Upper lobe of left lung (tissue), 6 donors: ENCODE measurements around the gene LSM3. TPM values are rescaled to one million over a fixed set of nuclear protein-coding genes. Genes with fewer than 3 reads are reported as not detected.
A peak's percentile ranks its signal among the peaks of the same experiment; 100 is the strongest.

Experiments
- ATAC-seq, 2 donors: fragments of 200-7000 bp; cut with Tn5 transposase; one replicate each; pipeline ENCODE4 v1.9.1; 2022; ENCODE audit warnings: mild to moderate bottlenecking in 2 of 2, moderate library complexity in 2 of 2; ENCODE audit not compliant: low FRiP score in 2 of 2
- DNase-seq, 2 donors: peaks; one replicate each; pipeline ENCODE4 v3.0.0-alpha.2; 2019 to 2020
- H3K27ac ChIP-seq, 4 donors: fragments of 200-600 bp; sonication (generic); one replicate each; pipeline ENCODE4 v1.5.1; 2016 to 2019
- H3K27me3 ChIP-seq, 4 donors: fragments of 200-600 bp; sonication (generic); one replicate each; pipeline ENCODE4 v1.5.1; 2017 to 2019
- H3K36me3 ChIP-seq, 4 donors: fragments of 200-600 bp; sonication (generic); one replicate each; pipeline ENCODE4 v1.5.1; 2016 to 2019
- H3K4me1 ChIP-seq, 4 donors: fragments of 200-600 bp; sonication (generic); one replicate each; pipeline ENCODE4 v1.5.1; 2018 to 2019
- H3K4me3 ChIP-seq, 4 donors: fragments of 200-600 bp; sonication (generic); one replicate each; pipeline ENCODE4 v1.5.1; 2017 to 2019; ENCODE audit warnings: mild to moderate bottlenecking in 2 of 4, moderate library complexity in 1 of 4
- H3K9me3 ChIP-seq, 4 donors: fragments of 200-600 bp; sonication (generic); one replicate each; pipeline ENCODE4 v1.5.1; 2018 to 2019
- EP300 ChIP-seq, 4 donors: sonication (generic); formaldehyde crosslinking; IDR thresholded peaks; one replicate each; pipeline ENCODE4 v1.5.1; 2017; ENCODE audit warnings: antibody characterized with exemption in 4 of 4, control low read depth in 2 of 4
- POLR2A ChIP-seq, 4 donors: fragments of 450-650 bp; IDR thresholded peaks; one replicate each; pipeline ENCODE4 v1.5.1; 2016 to 2017; ENCODE audit warnings: antibody characterized with exemption in 4 of 4, mild to moderate bottlenecking in 2 of 4
- POLR2AphosphoS5 ChIP-seq, 2 donors: sonication (generic); formaldehyde crosslinking; IDR thresholded peaks; one replicate each; pipeline ENCODE4 v1.5.1; 2017; ENCODE audit warnings: antibody characterized with exemption in 2 of 2
- WGBS, 2 donors: methylation state at CpG; one replicate each; pipeline ENCODE4 v1.1.5; 2017 to 2018; 5-methylcytosine and 5-hydroxymethylcytosine counted together
- total RNA-seq, 6 donors: library from RNA; depleted of rRNA in 4 of 6; stranded (reverse); fragments of >200 nt in 4 of 6; gene quantifications; one replicate each; pipeline versions ENCODE4 v1.1.0 to v1.2.1, GENCODE V29; 2016 to 2021
- TF ChIP-seq, protein P1 (sequence below), 6 experiments: fragments of 450-650 bp in 4 of 6; fragments of 200-600 bp in 2 of 6; sonication (generic) in 2 of 6; IDR thresholded peaks; one replicate each; pipeline ENCODE4 v1.5.1; 2016 to 2019; ENCODE audit warnings: antibody characterized with exemption in 6 of 6
- donor health status: DM: no; HTN: no; CAD: no; lungs with moderate emphysema.
- donor health status: DM: no; HTN: yes; CAD: no; lungs with severe emphysema.

The LSM3 gene
- total RNA-seq, 6 donors from 2014 or later, result 2.1 to 10.3 (median 8.6) TPM

DNA sequence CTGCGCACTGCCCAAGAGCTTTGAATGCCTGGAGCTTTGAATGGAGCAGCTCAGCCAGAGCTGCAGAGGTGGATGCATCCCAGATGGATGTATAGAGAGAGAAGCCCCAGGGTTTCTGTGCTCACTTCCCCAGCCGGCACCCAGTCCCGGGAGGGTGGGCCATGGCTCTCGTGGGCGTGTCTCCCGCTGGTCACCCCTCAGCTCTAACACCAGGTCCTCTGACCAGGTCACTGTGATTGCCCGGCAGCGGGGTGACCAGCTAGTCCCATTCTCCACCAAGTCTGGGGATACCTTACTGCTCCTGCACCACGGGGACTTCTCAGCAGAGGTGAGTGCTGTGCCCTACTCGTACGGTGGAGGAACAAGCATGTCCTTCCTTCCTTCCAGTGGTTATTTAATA is 43.0 kb upstream of the LSM3 start:
- 87 to 90% methylated on average over 3 to 11 of the region's 11 CpGs for WGBS, 2 donors
- DNase-seq (no peak), ATAC-seq (no peak)
- Histone ChIP-seq H3K27ac (no peak overlapping the region), H3K4me1 (no peaks in the 10 kb centered on the region), H3K9me3 (no peaks in the 10 kb centered on the region), H3K36me3 (peaks cover 50 to 100% (median 85%) of the 10 kb centered on the region in 4 donors), H3K27me3 (no peaks in the 10 kb centered on the region), H3K4me3 (no peak overlapping the region)
- TF ChIP-seq, protein P1, sequence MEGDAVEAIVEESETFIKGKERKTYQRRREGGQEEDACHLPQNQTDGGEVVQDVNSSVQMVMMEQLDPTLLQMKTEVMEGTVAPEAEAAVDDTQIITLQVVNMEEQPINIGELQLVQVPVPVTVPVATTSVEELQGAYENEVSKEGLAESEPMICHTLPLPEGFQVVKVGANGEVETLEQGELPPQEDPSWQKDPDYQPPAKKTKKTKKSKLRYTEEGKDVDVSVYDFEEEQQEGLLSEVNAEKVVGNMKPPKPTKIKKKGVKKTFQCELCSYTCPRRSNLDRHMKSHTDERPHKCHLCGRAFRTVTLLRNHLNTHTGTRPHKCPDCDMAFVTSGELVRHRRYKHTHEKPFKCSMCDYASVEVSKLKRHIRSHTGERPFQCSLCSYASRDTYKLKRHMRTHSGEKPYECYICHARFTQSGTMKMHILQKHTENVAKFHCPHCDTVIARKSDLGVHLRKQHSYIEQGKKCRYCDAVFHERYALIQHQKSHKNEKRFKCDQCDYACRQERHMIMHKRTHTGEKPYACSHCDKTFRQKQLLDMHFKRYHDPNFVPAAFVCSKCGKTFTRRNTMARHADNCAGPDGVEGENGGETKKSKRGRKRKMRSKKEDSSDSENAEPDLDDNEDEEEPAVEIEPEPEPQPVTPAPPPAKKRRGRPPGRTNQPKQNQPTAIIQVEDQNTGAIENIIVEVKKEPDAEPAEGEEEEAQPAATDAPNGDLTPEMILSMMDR (IDR thresholded peaks at IDR 0.05), result no peak
- no peak for TF ChIP-seq EP300 (IDR thresholded peaks at IDR 0.05)
- TF ChIP-seq POLR2A (IDR thresholded peaks at IDR 0.05), result no peak
- TF ChIP-seq POLR2AphosphoS5 (IDR thresholded peaks at IDR 0.05), result no peak

DNA sequence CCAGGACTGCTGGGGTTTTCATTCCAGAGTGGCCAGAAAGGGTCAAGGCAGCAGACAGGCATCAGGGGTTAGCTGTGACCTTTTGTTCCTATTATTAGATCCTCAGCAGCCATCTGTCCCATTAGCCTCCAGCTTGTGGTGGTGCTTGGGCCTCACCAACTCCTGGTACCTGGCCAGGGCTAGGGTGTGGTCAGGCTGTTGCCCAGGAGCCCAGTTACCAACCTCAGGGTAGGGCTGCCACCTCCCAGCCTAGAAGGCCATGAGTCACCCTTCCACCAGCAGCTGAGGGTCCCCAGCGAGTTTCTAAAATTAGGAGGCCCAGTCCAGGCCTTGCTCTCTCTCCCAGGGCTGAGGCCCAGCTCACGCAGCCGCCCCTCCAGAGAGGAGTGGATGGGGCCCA is 41.6 kb upstream of the LSM3 start:
- H3K36me3 ChIP-seq, result peaks cover 39 to 100% (median 80%) of the 10 kb centered on the region in 4 donors
- WGBS, 2 donors, result 80 to 100% methylated on average over 1 to 2 of the region's 3 CpGs
- no peak for TF ChIP-seq POLR2AphosphoS5 (IDR thresholded peaks at IDR 0.05)
- no peak for TF ChIP-seq EP300 (IDR thresholded peaks at IDR 0.05)
- TF ChIP-seq, protein P1 (IDR thresholded peaks at IDR 0.05), result no peak
- no peak for TF ChIP-seq POLR2A (IDR thresholded peaks at IDR 0.05)
- DNase-seq (no peak), ATAC-seq (no peak)
- peak overlapping the region in 3 of 4 donors; percentile 0 to 38 (median 30) for H3K27ac ChIP-seq
- H3K9me3 ChIP-seq, result no peaks in the 10 kb centered on the region
- no peak overlapping the region for H3K4me3 ChIP-seq
- peaks cover 0 to 4% (median 4%) of the 10 kb centered on the region in 4 donors for H3K4me1 ChIP-seq
- no peaks in the 10 kb centered on the region for H3K27me3 ChIP-seq

DNA sequence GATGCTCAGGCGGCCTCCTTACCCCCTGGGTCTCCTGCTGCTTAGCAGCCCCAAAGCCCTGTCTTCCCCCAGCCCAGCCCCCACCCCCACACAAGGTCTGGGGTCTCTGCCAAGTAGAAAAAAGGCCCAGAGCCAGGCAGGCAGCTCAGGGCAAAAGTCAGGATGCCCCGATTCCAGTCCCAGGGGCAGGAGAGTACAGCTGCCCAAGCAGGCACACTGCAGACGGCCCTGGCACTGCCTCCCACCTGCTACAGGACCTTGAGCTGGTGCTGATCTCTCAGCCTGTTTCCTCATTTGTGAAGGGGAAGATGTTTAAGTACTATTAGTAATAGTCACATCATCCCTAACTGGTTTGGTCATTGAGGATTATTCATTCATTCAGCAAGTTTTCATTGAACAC is 41.2 kb upstream of the LSM3 start:
- Histone ChIP-seq H3K4me3 (no peak overlapping the region), H3K27ac (peak overlapping the region in 2 of 4 donors; percentile 0 to 38), H3K4me1 (peaks cover 4 to 8% (median 6%) of the 10 kb centered on the region in 4 donors), H3K36me3 (peaks cover 34 to 100% (median 79%) of the 10 kb centered on the region in 4 donors), H3K27me3 (no peaks in the 10 kb centered on the region), H3K9me3 (no peaks in the 10 kb centered on the region)
- DNase-seq (no peak), ATAC-seq (no peak)
- TF ChIP-seq POLR2A (IDR thresholded peaks at IDR 0.05), result no peak
- TF ChIP-seq EP300 (IDR thresholded peaks at IDR 0.05), result no peak
- TF ChIP-seq POLR2AphosphoS5 (IDR thresholded peaks at IDR 0.05), result no peak
- TF ChIP-seq, protein P1 (IDR thresholded peaks at IDR 0.05), result no peak
- WGBS, 2 donors, result 87 to 100% methylated on average over 2 to 3 of the region's 3 CpGs

DNA sequence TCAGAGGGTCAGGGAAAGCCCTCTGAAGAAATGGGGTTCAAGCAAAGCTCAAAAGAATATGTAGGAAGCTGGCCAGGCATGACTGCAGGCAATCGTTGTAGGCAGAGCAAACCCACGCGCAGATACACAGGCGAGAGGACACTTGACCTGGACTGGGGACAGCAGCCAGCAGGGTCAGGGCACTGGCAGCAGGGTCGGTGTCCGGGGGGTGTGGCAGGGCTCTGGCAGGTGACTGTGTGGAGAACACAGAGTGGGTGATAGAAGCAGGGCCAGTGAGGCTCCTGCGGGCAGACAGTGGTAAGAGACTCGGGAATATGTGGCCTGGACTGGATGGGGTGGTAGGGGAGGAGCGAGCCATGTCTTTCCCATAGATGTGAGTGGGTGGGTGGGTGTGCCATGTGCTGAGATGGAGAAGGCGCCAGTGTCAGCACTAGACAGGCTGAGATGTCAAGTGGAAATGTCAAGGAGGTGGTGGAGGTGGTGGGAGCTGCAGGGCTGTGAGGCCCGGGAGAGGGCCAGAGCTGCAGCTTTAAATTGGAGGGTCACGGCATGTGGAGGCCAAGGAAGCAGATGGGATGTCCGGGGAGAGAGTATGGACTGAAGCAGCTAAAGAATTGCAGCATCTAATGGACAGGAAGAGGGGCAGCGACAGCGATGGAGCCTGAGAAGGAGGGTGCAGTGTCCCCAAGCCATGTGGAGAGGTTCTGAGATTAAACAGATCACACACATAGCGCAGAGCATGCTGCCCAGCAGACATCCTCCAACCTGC is 40.3 kb upstream of the LSM3 start:
- H3K9me3 ChIP-seq, result no peaks in the 10 kb centered on the region
- no peak for TF ChIP-seq EP300 (IDR thresholded peaks at IDR 0.05)
- TF ChIP-seq, protein P1 (IDR thresholded peaks at IDR 0.05), result no peak
- no peak for TF ChIP-seq POLR2A (IDR thresholded peaks at IDR 0.05)
- TF ChIP-seq POLR2AphosphoS5 (IDR thresholded peaks at IDR 0.05), result no peak
- DNase-seq (no peak), ATAC-seq (no peak)
- no peak overlapping the region for H3K4me3 ChIP-seq
- 88 to 89% methylated on average over 16 of the region's 16 CpGs for WGBS, 2 donors
- H3K4me1 ChIP-seq, result peaks cover 9 to 16% (median 14%) of the 10 kb centered on the region in 4 donors
- H3K36me3 ChIP-seq, result peaks cover 26 to 96% (median 70%) of the 10 kb centered on the region in 4 donors
- no peaks in the 10 kb centered on the region for H3K27me3 ChIP-seq
- peak overlapping the region in 1 of 4 donors; percentile 34 for H3K27ac ChIP-seq
